Stimulated activated naive CD4-positive, alpha-beta T cell treated with Interleukin-2 at 50 U/mL for 16 hours (primary cell): ENCODE data around the gene MSRB2.
A peak's percentile ranks its signal among the peaks of the same experiment; 100 is the strongest.
"Not testable (repeated sequence)": the region's sequence is repeated elsewhere in the genome, so short reads cannot be mapped to it uniquely, and the experiment has no call there.

Experiments
- DNase-seq: peaks from one replicate; lab custom pipeline; 2025; lab: John Stamatoyannopoulos, UW

MSRB2 gene

GRCh38 chr10:23095404-23095965 is at the start of gene MSRB2:
Gene MSRB2 (plus strand): TSS chr10:23095579. CDS start chr10:23095609, 30 bp downstream.
- DNase-seq, result peak; percentile 66

- DNase-seq, result no peak
Measured at GRCh38 chr10:23046027-23046426, 49.4 kb upstream of the MSRB2 start.

DNA sequence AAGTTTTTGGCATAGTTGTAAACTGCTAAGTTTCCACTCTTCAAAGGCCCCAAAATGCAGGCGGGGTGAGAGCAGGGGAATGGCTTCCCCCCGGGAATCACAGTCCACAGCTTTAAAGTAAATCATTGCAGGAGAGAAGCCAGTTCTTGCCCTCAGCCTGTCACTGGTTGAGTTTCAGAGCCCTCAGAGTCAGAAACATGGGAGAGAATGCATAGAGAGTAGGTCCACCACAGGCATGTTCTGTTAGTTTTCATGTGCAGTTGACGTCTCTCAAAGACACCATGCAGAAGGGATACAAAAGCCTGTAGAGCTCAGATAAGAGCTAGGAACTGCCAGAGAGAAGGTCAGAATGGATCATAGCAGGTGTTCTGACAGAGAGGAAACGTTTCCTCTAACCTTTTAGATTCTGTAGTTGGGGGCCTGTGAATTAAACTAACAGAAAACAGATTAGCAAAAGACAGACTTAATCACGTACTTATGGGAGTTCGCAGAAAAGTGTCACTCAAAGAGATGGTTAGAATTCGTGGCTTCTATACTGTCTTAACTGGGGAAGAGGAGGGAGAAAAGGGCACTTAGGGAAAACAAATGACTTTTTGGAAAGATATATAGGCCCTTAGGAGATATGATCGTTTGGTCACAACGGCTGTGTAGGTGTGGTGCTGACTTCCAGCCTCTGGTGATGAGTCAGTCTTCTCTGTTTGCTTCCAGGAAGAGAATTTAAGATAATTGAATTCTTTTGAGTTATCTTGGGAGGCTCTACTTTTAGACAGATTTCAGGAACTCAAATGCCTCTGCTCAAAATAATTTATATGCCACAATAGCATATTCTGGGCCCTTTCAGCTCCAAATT is 48.0 kb upstream of the MSRB2 start:
- DNase-seq, result no peak

GRCh38 chr10:23048191-23048590 is 47.2 kb upstream of the MSRB2 start:
- DNase-seq, result no peak

DNA sequence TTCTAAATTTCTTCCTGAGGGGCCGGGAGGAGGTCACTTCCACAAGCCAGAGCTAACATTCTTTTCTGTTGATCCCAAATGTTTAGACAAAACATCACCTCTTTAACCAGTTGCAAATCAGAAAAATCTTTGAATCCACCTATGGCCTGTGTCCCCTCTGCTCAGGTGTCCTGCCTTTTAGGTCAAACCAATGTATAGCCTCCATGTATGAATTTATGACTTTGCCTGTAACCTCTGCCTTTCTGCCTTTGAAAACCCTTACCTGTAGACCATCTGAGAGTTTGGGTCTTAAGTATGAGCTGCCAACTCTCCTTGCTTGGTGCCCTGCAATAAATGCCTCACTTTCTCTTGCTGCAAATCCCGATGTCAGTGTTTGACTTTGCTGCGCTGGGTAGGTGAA is 44.1 kb upstream of the MSRB2 start:
- no peak for DNase-seq

DNA sequence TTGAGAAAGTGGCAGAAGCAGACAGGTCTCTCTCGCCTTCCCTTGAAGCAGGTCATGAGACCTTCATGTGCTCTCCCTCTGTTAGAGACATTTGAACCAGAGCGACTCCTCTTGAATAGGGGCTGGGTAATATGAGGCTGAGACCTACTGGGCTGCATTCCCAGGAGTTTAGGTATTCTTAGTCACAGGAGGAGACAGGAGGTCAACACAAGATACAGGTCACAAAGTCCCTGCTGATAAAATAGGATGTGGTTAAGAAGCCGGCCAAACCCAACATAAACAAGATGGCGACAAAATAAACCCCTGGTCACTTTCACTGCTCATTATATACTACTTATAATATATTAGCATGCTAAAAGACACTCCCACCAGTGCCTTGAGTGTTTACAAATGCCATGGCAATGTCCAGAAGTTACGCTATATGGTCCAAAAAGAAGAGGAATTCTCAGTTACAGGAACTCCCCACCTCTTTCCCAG is 43.5 kb upstream of the MSRB2 start:
- no peak for DNase-seq

DNA sequence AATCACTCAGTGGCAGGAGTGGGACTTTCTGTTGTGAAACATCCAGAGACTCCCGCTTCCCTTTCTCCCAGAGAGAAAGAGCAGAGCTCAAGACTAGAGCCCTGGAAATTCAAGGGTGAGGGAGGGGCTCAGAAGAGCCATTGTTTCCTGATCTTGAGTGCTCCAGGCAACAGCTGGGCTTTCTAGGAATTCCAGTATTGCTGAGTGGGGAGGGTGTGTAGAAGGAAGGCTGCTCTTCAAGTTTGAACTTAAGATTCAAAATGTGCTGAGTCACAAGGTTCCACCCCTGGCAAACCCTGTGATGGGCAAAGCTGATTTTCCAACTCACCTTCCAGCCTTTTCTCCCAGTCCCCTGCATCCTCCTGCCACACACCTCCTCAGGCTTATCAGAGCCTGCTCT is 42.3 kb upstream of the MSRB2 start:
- no peak for DNase-seq

GRCh38 chr10:23055424-23056185 is 39.8 kb upstream of the MSRB2 start:
- no peak for DNase-seq

GRCh38 chr10:23056186-23056579 is 39.2 kb upstream of the MSRB2 start:
- no peak for DNase-seq

DNA sequence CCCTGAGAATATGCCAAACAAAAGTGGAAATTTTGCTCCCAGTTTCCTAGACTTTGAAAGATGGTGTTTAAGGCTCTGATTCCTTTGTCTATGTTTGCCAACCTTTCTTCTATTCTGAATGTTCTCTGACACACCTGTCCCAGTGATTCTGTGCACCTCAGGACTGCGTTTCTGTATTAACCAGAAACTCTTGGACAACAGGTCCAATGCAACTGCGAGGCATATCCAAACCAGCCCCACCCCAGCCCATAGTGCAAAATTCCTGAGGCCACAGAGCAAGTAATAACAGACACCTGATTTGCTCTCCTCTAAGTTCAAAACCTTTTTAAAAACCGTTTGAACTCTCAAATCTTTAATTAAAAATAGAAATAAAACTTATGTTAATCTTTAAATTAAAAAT is 37.0 kb upstream of the MSRB2 start:
- no peak for DNase-seq

DNA sequence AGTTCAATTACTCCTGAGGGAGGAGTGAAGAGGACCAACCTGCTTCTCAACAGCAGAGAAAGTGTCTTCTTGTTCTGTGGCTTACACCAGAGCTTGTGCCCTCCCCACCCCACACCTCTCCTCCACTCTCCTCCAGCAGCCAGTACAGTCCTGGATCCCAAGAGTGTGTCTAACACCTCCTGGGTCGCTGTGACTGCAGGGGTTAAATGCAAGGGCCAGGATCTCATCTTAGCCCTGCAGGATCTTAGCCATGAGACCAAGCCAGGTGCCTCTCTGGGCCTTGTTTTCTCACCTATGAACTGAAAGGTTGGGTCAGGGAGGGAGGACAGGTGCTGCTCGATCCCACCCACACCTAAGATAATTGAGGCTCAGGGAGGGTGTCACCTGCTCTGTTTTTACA is 34.5 kb upstream of the MSRB2 start:
- DNase-seq, result no peak

- DNase-seq, result no peak
Measured at GRCh38 chr10:23063045-23063972, 32.1 kb upstream of the MSRB2 start.

DNA sequence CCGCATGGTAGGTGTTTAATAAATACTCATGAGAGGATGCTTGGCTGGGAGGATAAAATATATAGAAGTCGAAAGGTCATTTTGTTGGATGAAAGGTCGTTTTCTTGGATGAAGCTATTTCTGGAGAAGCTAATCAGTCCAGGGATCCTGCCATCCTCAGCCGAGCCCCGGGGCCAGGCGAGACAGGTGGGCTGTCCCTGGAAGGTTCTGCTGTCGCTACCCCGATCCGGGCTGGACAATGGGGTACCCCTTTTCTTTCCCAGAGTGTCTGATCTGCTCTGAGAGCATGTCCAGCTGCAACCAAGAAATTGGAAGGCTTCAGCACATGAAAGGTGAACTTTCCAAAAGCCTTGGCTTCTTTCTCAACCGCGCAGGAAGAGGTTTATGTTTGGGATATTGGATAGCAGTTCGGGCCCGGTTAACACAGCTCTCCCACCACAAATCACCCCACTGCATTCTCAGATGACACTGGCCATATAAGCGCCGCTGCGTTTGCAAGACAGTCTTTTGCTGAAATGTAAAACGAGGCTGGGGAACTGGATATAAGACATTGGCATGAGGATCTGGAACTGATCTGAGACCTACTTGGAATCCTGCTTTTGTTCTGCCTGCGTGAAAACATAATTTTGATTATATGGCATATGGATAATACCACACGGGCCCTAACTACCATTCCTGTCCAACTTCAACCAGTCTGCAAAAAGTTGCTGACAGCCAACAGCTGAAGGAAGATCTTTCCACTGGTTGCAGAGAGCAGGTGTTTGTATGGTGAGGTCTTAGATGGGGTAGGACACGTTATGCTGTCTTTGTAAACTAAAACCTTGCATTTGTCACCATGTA is 31.2 kb upstream of the MSRB2 start:
- DNase-seq, result no peak

GRCh38 chr10:23064813-23065114 is 30.6 kb upstream of the MSRB2 start:
- DNase-seq, result not testable (repeated sequence)

DNA sequence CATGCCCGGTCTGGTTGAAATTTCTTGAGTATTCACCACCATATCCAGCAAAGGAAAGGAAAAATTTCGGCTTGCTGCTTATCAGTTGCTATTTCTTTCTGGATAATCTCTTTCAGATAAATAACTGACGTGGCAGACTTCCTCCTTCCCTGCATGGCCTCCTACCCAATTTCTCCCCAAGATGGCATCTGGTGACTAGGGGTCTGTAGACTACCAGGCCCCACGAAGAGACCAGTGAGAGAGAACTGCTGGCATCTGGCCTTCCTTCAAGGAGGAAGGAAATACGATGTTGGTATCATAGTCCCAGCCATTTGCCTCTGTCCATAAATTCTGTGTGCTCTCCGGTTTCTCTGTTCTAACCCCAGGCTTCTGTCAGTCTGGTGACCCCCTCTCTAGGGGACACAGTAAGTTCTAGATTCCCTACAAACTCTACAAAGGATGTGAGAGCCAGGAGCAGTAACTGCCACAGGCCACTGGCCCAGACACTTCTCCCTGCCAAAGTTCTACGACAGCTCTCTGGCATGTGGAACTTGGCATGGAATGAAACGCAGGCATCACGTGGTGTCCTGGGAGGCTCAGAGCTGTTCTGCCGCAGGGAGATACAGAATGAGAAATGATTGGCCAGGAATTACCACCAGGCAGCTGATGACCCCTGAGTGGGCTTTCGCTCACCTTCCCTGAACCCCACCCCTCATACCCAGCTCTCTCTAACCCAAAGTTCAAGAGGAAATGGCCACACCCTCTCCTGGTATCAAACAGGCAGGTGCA is 30.0 kb upstream of the MSRB2 start:
- DNase-seq, result no peak

DNA sequence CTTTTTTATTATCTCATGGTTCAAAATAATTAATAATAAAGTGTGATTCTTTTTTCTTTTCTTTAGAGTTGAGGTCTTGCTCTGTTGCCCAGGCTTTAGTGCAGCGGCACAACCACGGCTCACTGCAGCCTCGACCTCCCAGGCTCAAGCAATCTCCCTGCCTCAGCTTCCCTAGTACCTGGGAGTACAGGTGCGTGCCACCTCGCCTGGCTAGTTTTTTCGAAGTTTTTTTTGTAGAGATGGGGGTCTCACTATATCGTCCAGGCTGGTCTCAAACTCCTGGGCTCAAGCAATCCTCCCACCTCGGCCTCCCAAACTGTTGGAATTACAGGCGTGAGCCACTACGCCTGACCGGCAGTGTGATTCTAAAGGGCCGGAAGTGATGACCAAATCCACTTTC is 28.0 kb upstream of the MSRB2 start:
- no peak for DNase-seq

DNA sequence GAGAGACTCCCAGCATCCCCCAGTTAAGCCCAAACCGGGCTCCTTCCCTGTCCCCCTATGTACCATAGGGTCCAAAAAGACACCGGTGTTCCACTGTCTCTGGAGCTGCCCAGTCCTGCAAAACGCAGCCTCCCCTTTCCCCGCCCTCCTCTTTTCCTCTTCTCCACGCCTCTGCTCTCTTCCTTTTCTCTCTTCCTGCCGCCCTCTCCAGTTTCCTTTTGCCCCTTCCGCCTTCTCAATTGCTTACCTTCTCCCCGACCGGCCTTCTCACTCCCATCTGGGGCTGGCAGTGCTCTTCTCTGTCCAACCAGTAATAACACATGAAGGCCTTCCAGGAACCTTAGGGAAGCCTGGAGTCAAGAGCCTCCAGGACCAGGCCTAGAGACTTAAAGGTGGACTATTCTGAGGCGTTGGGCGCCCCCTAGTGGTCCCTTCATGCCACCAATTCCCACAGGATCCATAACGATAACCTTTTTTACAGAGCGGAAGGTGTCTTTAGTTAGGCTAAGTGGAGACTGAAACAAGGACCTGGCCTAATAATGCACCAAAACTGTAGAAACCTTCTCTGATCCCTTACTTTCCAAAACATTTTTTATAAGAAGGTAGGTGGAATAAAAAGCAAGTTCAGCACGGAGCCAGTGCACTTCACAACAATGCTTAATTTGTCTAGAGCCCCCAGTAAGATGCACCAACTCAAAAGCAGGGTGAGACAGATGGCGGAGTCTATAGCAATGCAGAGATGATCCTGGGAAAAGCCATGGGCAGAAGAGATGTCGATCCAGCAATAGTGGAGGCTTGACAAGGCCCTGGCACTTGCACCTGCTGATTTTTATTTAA is 27.2 kb upstream of the MSRB2 start:
- DNase-seq, result peak; percentile 46

DNA sequence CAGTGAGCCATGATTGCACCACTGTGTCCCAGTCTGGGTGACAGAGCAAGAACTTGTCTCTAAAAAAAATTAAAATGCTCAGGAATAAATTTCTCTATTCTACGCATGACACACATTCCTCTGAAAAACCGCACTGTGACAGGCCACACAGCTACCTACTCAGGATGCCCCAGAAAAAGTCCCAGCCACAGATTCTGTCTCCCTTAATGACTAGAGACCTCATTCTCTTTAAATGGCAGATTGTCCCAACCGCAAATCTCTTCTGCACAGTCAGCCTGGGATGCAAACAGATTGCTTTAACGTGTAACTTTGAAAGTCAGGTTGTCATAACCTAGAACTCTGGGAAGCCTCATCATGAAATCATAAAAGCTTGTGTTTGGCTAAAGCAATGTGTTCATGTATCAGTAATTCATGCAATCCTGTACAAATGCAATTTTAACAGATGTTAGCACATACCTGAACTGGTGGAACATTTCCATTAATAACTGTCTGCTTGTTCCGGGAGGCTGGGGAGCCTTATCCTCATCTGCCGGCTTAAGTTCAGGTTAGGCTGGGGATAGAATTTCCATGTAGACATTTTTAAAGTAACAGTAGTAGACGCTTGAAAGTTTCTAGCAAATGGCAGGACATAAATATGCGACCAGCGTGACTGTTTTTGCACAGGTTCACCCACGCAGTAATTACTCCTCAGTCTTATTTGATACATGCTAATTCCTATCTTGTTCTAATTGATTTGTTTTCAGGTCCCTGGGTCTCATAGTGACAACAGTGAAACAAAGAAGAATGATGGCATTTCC is 26.2 kb upstream of the MSRB2 start:
- DNase-seq, result peak; percentile 3
